Stimulated activated CD4-positive, alpha-beta T cell treated with anti-CD3 and anti-CD28 coated beads, Interleukin-2, amount 100 ng/mL, for 24 hours (primary cell): ENCODE results near the gene CUL2.
"Not testable (repeated sequence)": the region's sequence is repeated elsewhere in the genome, so short reads cannot be mapped to it uniquely, and the experiment has no call there.

Experiments
- DNase-seq, 2 donors: peaks; one replicate each; pipeline ENCODE4 v3.0.0-alpha.2; 2020

The CUL2 gene

GRCh38 chr10:34974364-34975065, 115.6 kb downstream of the CUL2 start:
- DNase-seq: not testable (repeated sequence)

GRCh38 chr10:34973757-34974156, 116.4 kb downstream of the CUL2 start:
- not testable (repeated sequence) for DNase-seq

DNA sequence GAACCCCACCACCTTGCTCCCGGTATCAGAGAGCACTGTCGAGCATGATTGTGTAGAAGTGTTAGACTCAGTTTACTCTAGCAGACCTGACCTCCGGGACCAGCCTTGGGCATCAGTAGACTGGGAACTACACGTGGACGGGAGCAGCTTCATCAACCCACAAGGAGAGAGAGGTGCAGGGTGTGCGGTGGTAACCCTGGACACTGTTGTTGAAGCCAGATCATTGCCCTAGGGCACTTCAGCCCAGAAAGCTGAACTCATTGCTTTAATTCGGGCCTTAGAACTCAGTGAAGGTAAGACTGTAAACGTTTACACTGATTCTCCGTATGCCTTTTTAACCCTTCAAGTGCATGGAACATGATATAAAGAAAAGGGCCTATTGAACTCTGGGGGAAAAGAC, 117.0 kb downstream of the CUL2 start:
- not testable (repeated sequence) for DNase-seq

DNA sequence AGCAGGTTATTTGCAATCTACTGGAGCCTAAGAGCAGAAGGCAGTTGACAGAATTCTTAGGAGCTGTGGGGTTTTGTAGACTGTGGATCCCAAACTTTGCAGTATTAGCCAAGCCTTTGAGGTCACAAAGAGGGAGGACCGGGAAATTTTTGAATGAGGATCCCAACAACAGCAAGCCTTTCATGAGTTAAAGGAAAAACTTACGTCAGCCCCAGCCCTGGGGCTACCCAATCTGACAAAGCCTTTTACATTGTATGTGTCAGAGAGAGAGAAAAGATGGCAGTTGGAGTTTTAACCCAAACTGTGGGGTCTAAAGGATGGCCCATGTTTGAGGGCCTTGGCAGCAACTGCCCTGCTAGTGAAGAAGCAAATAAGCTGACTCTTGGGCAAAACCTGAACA, 117.5 kb downstream of the CUL2 start:
- DNase-seq: not testable (repeated sequence)

GRCh38 chr10:34971606-34972334, 118.4 kb downstream of the CUL2 start:
- DNase-seq: not testable (repeated sequence)

DNA sequence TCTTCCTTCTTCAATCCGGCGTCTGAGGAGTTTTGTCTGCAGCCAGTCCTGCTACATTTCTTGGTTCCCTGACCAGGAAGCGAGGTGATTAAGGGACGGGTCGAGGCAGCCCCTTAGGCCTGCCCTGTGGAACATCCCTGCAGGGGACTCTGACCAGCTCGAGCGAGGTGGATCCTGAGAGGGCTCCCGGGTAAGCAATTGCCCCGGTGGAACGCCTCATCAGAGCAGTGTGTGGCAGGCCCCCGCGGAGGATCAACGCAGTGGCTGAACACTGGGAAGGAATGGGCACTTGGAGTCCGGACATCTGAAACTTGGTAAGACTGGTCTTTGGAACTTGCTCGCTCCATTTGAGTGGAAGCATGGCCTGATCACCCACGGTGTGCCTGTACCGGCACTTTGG, 121.0 kb downstream of the CUL2 start:
- DNase-seq: no peak

- DNase-seq: no peak
These were observed 122.7 kb downstream of the CUL2 start for GRCh38 chr10:34967335-34967880.

DNA sequence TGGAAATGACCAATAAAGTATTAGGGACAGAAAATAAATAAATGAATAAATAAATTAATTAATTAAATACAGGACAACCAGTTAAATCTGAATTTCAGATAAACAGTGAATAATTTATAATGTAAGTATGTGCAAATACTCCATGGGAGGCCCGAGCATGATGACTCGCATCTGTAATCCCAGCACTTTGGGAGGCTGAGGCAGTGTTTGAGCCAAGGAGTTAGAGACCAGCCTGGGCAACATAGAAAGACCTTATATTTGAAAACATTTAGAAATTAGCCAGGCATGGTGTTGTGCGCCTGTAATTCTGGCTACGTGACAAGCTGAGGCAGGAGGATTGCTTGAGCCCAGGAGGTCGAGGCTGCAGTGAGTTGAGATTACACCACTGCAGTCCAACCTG, 123.7 kb downstream of the CUL2 start:
- no peak for DNase-seq

GRCh38 chr10:34966040-34966439, 124.1 kb downstream of the CUL2 start:
- no peak for DNase-seq

DNA sequence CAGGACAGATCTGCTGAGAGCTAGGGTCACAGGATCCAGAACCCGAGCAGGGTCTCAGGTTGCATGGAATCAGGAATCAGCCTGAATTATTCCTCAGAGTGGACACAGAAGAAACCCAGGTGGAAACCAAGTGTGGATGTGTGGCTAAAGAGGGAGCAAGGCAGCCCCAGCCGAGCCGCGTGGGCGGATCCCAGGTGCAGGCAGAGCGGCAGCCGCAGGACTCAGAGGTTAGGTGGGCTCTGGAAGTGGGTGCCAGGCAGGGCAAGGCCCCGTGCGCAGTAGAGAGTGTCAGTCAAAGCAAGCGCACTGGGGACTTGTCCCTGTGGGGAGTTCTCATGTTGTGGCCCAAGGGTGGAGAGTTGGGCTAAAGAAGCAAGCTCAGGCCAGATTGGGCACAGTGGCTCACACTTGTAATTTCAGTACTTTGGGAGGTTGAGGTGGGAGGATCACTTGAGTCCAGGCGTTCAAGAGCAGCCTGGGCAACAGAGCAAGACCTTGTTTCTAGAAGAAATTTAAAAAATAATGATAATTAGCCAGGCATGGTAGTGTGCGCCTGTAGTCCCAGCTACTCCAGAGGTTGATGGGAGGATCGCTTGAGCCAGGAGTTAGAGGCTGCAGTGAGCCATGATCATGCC, 125.9 kb downstream of the CUL2 start:
- DNase-seq: no peak

DNA sequence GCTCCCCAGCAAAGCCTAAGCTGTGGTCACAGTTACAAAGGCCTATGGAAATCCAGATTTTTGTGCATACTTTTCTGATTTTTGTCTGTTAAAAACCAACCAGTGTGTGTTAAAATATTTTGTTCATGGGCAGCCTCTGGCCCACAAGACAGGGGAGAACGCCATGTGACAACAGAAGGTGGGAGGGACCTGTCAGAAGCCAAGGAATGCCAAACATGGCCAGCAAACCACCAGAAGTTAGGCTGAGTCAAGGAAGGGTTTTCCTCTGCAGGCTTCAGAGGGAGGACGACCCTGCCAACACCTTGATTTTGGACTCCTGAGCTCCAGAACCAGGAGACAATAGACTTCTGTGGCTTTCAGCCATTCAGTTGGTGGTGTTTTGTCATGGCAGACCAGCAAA, 127.3 kb downstream of the CUL2 start:
- no peak for DNase-seq

GRCh38 chr10:34960983-34961382, 129.2 kb downstream of the CUL2 start:
- DNase-seq: no peak

DNA sequence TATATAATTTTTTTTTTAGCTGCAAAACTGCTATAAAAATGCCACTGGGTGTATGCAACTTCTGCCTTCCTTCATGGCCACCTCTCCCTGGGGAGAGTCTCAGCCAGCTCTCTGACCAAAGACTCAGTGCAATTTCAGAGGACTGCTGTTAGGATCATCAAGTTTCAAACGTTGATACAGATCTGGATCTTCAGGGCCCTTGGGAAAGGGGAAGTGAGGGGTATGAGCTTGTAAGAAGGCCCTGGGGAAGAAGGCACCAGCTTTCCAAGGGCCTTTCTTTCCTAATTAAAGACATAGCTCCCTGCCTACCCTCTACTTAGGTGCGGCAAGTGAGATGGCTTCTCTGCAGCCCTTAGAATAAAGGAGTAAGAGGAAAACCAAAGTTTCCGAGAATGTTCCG, 130.4 kb downstream of the CUL2 start:
- no peak for DNase-seq

- no peak for DNase-seq
These were observed 130.8 kb downstream of the CUL2 start for GRCh38 chr10:34959321-34959720.
